GM12873 (cell line): Measurements from ENCODE around the gene PARL.

ENCODE experiments used
- TF ChIP-seq, protein P1 (sequence below): IDR thresholded peaks from 2 replicates; pipeline ENCODE4 v1.5.1; 2012; ENCODE audit warnings: low read depth, mild to moderate bottlenecking, moderate library complexity, low read length, control low read depth; ENCODE audit not compliant: insufficient read depth; ENCODE audit errors: missing control alignments

Gene PARL, protein sequence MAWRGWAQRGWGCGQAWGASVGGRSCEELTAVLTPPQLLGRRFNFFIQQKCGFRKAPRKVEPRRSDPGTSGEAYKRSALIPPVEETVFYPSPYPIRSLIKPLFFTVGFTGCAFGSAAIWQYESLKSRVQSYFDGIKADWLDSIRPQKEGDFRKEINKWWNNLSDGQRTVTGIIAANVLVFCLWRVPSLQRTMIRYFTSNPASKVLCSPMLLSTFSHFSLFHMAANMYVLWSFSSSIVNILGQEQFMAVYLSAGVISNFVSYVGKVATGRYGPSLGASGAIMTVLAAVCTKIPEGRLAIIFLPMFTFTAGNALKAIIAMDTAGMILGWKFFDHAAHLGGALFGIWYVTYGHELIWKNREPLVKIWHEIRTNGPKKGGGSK

DNA sequence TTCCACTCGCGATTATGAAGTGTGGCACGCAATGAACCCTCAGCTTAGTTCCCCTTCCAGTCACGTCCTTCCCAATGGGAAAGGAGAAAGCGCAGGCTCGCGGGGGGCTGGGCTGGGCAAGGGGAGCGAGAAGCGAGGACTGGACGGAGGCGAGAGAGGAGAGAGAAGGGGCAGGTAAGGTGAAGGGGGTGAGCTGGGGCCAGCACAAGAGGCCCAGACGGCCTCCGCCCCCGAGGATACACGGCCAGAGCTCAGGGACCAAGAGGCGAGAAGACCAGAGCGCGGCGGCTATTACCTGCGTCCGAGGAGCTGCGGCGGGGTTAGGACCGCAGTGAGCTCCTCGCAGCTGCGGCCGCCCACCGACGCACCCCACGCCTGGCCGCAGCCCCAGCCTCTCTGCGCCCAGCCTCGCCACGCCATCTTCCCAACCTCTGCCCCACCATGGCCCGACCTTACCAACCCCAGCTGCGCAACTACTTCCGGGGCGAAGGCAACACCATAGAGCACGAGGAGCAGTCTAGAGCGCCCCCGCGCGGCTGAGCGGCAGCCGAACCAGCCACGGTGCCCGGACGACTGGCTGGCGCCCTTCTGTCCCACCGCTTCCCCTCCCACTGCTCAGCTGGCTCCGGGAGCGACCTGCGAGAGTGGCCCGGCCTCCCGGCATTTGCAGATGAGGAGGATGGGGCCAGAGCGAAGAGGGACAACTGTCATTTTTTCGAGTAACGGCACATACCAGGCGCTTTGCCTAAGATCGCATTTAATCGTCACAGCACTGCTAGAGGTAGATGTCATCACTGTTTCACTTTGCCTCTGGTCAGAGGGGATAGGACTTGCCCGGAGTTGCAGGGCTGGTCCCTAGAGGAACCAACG is at the start of gene PARL:
Gene PARL (minus strand): TSS at position 454 of the 870 bp plus-strand sequence. CDS start 34 bp downstream, at position 420.
- TF ChIP-seq, protein P1, sequence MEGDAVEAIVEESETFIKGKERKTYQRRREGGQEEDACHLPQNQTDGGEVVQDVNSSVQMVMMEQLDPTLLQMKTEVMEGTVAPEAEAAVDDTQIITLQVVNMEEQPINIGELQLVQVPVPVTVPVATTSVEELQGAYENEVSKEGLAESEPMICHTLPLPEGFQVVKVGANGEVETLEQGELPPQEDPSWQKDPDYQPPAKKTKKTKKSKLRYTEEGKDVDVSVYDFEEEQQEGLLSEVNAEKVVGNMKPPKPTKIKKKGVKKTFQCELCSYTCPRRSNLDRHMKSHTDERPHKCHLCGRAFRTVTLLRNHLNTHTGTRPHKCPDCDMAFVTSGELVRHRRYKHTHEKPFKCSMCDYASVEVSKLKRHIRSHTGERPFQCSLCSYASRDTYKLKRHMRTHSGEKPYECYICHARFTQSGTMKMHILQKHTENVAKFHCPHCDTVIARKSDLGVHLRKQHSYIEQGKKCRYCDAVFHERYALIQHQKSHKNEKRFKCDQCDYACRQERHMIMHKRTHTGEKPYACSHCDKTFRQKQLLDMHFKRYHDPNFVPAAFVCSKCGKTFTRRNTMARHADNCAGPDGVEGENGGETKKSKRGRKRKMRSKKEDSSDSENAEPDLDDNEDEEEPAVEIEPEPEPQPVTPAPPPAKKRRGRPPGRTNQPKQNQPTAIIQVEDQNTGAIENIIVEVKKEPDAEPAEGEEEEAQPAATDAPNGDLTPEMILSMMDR: peak; percentile 98

DNA sequence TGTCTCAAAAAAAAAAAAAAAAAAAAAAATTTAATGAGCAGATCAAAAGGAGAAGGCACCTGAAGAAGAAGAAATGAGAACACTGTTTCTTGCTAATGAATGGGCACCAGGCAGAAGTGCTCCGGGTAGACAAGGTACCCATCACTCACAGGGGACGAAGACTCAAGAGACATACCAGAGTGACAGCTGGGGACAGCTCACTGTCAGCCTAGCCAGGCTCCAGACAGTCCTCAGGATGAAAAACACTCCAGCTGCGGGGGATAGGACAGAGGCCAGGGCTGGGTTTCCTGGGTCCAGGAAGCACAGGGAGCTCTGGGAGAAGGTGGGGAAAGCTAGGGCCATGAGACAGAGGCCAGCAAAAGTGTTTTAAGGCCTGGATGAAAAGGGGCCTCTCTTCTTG is 48.5 kb upstream of the PARL start:
- TF ChIP-seq, protein P1: no peak

DNA sequence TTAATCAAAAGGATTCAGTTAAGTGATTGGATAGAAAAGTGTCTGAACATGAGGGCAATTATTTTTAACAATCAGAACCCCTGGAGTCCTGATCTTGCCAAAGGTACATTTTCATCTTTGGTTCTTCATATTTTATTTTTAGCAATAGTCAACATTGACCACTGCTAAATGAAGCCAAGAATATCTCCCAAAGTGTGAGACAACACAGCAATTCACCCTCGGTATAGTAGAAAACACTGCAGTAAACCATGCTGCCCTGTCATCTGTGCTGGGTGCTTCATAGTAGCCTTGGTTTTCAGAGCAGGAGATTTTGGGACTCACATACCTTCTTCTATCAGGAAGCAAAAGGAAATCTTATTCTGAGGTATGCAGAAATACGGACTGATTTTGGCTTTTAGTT is 47.2 kb upstream of the PARL start:
- TF ChIP-seq, protein P1: no peak

DNA sequence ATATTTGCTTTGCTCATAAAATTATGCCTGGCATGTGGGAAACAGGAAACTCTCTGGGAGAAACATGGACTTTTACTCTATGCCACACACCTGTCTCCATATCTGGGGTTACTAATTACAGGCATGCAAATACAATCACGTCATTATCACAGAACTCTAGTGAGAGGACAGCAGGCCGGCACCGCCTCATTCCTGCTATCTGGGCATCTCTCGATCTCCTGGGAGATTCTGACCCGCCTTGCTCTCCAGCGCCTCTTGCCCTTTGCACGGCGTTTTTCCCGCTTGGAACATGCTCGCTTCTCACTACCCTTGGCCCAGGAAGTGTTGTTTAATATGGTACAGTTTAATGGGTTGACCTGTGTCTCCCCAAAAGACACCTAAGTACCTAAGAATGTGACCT is 45.4 kb upstream of the PARL start:
- TF ChIP-seq, protein P1: no peak

DNA sequence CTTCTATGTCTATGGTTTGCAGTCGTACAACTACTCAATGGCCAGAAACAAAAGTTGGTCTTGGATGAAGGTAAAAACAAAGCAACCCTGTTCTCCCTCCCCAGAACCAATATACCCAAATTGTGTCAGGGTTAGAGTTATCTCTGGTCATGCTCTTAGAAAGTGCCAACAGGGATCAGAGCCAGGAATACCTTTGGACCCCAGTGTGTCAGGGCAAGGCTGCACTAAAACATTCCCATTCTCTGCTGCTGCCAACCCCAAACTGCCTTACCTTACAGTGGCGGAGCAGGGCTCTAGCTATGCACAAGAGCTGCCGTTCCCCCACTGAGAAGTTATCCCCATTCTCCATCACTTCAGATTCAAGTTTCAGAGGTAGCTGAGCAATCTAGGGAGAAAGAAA is 42.4 kb upstream of the PARL start:
- TF ChIP-seq, protein P1: no peak

DNA sequence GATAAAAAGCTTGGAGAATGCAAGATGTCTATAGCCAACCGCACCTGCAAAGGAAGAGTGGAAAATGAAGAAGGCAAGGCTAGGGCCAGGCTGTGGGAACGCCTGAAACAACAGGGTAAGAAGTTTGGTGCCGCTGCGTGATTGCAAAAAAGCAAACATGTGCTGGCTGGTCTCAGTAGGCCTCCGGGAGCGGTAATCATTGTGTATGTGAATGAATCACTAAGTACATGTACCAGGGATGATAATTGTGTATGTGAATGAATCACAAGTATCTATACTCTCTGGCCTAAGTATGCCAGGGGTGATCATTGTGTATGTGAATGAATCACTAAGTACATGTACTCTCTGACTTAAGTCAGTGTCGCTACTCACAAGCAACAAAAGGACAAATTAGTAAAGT is 40.3 kb upstream of the PARL start:
- TF ChIP-seq, protein P1: no peak

DNA sequence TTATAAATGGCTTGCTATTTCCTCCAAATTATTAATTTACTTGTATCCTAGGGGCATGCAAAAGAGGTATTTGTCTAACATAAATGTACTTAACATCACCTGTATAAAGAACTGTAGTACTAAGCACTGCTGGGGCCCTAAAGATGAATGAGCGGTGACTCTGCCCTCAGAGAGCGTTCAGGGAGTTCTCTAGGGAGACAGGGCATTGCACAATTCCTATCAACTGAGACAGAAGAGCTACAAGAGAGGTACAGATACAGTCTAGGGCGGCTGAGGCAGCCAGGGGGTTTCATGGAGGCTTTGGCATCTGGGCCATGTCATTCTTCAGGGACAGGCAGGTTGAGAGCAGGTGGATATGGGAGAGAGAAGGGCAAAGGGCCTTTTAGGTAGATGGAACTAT is 39.9 kb upstream of the PARL start:
- TF ChIP-seq, protein P1: no peak
